Fibroblast of skin of back (primary cell): ENCODE data around the gene AKT2.
A peak's percentile ranks its signal among the peaks of the same experiment; 100 is the strongest.

Experiments used
- DNase-seq: peaks from one replicate; pipeline ENCODE4 v3.0.0-alpha.2; 2013

The AKT2 gene

DNA sequence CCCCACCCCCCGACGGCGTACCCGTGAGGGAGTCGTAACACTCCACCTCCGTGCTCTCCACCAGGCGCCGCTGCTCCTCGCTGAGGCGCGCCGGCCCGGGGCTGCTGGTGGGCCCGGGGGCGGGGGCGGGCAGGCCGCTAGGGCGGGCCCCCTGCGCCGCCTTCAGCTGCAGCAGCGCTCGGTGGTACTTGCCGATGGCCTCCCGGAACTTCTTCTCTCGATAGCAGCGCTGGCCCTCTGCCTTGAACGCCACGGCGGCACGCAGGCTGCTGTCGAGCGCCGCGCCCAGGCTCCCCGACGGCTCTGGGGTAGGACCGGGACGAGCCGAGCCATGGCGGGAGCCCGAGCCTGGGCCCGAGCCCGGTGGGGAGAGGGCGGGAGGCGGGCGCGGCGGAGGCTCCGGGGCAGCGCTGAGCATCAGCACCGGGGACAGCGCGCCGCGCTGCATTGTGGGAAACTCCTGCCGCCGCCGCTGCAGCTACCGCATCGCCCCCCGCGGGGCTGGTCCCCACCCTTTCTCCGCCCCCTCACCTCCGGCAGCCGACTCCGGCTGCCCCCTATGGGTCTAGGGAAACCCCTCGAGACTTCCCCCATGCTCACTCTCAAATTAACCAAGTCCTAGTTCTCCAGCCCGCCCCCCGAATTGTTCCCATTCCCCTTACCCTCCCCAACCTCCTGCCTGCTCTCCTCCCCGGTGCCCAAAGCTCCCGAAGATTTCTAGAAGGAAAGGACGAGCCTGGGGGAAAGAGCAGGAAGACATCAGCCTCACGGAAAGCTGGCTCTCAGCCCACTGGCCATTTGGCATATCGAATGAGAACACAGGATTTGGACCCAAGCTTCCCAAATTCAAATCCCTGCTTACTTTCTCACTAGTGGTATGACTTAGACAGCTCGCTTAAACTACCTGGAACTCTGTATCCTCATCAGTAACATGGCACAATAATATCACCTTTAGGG lies 66.9 kb downstream of the AKT2 start, which contains the start of gene TTC9B:
Gene TTC9B, minus strand, starts transcription at position 451 of the 957 bp plus-strand sequence. Its CDS starts 3 bp downstream, at position 448.
- peak; percentile 27 for DNase-seq

DNA sequence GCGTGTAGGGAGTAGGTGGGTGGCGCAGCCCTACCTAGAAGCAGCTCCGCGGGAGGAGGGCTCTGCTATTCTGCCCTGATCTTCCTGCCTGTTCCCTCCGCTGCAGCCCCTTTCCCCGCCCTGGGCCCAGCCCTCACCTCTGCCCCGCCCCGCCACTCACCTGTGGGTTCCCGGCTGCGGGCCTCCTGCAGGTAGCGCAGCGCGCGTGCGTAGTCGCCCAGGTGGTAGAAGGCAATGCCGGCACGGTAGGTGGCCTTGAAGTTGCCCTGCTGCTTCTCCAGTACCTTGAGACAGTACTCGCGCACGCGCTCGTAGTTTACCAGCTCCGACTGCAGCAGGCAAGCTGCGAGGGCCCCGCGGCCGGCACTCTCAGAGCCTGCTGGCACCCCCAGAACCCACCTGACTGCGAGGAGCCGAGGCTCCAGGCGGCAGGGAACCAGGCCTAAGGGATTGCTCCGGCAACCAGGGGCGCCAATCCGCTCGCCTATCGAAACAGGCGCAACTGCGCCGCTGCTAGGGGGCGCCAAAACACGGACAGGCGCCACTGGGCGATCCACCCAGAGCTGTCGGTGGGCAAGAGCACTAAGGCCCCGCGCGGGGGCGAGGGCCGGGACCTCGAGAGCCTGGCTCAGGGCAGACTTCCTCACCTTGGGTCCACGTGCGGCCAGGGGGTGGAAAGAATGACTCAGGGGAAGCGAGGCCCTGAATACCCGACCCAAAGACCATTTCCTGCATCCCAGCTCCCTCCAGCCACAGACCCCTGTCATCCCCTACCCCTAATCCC lies 67.9 kb downstream of the AKT2 start:
- no peak for DNase-seq

DNA sequence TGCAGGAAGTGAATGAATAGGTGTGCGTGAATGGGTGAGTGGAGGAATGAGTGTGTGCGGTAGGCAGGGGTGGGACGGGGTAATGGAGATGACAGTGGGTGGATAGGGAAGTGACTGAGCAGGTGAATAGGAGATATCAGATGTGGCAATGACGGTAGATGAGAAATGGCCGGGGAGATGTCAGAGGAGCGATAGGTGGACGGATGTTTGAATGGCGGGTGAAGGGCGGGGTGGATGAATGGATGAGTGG lies 68.4 kb downstream of the AKT2 start:
- DNase-seq, result no peak

DNA sequence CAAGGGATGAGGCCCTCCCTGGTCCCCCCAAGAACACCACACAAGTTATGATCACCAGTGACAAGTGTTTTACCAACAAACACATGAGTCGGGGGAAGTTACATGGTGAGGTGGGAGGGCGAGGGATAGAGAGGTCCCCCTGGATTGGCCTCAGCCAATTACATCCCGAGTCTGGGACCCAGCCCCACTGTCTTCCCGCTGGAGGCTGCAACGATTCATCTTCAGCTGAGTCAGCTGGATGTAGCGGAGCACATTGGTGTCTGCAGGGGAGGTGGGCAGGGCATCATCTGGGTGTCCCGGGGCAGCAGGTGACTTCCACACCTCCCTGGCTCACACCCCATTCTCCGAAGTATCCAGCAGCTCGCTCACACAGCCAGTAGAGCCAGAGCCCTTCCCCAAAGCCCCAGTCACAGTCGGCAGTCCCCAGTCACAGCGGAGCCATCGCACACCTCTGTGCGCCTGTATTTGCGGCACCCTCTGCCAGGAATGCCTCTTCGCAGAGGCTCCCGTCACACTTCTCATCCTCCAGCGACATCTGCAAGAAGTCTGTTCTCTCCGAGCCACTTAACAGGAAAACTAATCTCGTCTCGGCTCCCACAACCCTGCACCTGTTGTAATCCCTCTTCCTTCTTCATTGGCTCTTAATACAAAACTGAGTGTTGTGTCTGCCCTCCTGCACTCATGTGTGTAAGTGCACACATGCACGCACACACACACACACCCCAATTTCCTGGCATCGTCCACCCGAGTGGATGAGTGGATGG lies 69.0 kb downstream of the AKT2 start:
- no peak for DNase-seq

DNA sequence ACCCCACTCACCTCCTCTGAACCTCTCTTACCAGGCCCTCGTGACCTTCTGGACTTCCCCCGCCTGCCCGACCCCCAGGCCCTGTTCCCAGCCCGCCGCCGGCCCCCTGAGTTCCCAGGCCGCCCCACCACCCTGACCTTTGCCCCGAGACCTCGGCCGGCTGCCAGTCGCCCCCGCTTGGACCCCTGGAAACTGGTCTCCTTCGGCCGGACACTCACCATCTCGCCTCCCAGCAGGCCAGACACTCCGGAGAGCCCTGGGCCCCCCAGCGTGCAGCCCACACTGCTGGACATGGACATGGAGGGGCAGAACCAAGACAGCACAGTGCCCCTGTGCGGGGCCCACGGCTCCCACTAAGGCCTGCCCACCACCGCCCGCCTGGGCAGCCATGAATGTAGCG lies 70.2 kb downstream of the AKT2 start:
- DNase-seq, result no peak

DNA sequence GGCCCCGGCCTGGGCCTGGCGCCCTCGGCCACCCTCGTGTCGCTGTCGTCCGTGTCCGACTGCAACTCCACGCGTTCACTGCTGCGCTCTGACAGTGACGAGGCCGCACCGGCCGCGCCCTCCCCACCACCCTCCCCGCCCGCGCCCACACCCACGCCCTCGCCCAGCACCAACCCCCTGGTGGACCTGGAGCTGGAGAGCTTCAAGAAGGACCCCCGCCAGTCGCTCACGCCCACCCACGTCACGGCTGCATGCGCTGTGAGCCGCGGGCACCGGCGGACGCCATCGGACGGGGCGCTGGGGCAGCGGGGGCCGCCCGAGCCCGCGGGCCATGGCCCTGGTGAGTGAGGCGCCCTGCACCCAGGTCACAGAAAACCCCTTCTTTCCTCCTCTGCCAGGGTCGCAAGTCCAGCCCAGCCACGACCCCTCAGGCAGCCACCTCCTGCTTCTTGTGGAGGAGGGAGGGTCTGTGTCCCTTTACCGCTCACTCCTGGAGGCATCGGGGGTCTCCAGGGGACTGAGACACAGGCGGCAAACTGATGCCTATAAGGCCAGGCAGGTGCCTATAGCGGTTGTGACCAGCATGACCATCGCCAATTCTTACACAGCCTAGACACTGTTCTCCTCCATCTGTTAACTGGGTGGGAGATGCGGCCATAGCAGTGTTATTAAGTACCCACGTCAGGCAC lies 71.1 kb downstream of the AKT2 start:
- no peak for DNase-seq

DNA sequence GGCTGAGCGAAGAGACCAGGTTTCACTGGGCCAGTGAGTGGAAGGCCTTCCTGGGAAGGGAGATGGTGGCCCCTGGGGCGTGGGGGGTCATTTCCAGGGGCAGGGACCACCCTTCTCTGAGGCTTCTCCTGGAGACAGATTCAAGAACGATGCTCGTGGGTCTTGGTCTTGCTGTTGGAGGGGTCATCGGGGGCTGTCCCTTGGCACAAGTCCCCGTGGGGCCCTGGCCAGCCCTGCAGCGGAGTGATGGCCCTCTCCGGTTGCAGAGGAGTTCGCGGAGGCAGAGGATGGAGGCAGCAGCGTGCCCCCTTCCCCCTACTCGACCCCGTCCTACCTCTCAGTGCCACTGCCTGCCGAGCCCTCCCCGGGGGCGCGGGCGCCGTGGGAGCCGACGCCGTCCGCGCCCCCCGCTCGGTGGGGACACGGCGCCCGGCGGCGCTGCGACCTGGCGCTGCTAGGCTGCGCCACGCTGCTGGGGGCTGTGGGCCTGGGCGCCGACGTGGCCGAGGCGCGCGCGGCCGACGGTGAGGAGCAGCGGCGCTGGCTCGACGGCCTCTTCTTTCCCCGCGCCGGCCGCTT lies 71.8 kb downstream of the AKT2 start:
- DNase-seq, result no peak

DNA sequence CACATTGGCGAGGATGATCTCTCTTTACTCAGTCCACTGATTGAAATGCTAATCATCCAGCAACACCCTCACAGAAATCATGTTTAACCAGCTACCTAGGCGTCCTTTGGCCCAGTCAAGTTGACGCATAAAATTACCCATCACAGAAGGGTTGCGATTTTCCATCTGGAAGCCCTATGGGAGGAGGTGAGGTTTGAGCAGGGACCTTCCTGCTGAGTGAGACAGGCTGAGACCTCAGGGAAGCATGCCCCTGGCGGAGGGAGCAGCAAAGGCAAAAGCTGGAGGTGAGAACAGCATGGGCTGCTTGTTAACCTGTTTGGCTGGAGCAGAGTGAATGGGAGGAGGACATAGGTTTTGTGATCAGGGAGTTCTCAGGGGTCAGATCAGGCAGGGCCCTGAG lies 74.3 kb downstream of the AKT2 start:
- no peak for DNase-seq

DNA sequence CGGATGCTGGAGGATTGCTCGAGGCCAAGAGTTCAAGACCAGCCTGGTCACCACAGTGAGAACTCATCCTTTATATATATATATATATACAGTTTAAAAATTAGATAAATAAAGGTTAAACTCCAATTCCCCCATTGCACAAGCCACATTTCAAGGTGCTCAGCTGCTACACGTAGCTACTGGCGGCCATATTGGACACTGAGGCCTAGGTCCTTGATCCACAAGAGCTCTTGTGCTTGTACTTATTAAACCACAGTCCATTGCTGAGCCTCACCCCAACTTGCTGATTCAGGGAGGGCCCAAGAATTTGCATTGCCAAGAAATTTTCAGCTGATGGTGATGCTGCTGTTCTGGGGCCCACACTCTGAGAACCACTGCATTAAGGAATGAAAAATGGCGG lies 76.5 kb downstream of the AKT2 start:
- no peak for DNase-seq

DNA sequence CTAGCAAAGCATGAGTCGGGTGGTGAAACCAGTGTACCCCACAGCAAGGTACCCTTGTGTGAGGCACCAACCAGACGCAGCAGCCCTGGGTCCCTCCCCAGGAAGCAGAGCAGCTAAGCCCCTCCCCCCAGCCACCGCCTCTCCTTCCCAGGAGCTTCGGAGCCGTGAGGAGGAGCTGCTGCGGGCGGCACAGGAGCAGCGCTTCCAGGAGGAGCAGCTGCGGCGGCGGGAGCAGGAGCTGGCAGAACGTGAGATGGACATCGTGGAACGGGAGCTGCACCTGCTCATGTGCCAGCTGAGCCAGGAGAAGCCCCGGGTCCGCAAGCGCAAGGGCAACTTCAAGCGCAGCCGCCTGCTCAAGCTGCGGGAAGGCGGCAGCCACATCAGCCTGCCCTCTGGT lies 79.4 kb downstream of the AKT2 start:
- DNase-seq, result no peak

DNA sequence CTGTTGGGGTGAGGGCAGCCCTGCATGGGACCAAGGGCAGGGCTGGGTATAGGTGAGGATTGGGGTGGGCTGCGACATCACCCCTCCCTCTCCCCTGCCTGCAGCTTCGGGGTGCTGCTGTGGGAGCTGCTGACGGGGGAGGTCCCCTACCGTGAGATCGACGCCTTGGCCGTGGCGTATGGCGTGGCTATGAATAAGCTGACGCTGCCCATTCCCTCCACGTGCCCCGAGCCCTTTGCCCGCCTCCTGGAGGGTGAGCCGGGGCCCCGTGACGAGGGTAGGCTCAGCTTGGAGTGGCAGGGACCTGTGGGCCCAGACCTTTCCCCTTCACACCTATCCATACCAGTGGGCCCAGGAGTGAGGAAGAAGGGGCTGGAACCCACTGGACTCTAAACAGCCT lies 80.8 kb downstream of the AKT2 start:
- no peak for DNase-seq

DNA sequence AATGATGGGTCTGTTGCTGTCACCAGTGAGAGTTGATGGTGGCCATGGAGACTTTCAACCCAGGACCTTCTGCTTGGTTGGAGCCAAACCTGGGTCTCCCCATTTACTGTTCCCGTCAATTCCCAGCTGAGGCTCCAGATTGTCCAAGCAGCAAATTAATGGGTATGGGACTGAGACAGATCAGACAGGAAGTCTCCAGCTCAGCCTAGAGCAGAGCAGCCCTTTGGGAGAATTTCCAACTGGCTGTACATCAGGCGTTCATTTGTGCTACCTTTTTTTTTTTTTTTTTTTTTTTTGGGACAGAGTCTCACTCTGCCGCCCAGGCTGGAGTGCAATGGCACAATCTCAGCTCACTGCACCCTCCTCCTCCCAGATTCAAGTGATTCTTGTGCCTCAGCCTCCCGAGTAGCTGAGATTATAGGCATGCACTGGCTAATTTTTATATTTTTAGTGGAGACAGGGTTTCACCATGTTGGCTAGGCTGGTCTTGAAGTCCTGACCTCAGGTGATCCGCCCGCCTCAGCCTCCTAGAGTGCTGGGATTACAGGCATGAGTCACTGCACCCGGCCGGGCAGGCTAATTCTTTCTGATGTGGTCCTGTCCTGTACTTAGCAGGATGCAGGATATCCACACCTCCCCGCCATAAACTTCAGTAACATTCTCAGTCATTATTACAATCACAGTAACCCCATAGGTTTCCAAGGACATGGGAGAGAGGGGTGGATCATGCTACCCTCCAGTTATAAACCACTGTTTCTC lies 84.6 kb downstream of the AKT2 start:
- DNase-seq, result no peak

DNA sequence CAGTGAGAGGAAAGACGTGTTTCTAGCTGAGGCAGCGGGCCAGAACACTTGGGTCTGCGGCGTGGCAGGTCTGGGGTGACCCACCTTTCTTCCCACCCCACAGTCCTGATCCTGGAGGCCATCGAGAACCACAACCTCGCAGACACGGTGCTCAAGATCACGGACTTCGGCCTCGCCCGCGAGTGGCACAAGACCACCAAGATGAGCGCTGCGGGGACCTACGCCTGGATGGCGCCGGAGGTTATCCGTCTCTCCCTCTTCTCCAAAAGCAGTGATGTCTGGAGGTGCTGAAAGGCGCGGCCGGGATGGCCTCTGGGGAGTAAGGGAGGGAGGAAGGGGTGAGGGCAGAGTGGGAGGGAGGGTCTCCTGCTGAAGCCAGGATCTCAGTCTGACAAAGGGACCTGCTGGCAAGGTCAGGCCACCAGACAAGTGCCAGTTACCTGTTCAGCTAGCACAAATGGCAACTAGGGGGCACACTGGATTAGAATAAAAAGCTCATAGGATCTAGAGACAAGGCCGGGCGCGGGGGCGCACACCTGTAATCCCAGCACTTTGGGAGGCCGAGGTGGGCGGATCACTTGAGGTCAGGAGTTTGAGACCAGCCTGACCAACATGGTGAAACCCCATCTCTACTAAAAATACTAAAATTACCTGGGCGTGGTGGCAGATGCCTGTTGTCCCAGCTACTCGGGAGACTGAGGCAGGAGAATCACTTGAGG lies 86.7 kb downstream of the AKT2 start:
- no peak for DNase-seq

DNA sequence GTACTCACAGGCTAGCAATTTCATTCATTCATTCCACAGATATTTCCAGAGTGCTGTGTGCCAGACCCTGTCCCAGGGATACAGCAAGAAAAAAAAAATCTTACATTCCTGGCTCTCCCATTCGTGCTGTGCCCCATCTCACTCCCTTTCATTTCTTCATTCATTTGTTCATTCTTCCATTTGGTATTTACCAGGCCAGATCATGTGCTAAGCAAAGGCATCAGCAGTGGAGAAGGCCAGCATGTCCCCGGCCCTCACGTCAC lies 91.6 kb downstream of the AKT2 start:
- DNase-seq, result peak; percentile 54

DNA sequence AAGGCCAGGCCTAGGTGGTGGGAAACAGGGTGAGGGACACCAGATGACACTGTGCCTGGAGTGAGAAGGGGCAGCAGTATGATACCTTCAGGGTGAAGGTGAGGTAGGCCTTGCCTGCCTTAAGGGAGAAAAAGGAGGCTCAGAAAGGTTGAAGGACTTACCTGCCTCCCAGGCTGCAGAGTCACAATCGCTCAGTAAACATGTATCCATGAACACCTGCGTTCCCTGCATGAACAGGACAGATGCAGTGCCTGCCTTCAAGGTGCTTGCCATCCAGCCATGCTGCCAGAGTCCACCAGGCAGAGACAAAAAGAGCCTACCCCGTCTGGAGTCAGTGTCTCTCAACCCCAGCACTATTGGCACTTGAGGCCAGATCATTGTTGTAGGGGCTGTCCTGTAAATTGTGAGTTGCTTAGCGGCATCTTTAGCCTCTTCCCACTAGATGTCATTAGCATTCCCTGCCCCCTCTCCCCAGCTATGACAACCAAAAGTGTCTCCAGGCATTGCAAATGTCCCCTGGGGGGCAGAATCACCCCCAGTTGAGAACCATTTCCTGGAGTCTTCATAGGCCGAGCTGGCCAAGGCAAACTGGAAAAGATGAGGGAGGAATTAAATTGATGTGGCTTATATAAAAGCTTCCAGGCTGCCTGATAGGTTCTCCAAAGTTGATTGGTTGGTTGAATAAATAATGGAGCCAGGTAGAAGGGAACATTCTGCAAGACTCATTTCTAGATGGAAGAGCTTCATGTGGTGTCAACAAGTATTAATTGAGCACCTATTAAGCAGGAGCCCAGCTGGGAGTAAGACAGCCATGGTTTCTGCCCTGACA lies 92.2 kb downstream of the AKT2 start:
- peak; percentile 24 for DNase-seq

DNA sequence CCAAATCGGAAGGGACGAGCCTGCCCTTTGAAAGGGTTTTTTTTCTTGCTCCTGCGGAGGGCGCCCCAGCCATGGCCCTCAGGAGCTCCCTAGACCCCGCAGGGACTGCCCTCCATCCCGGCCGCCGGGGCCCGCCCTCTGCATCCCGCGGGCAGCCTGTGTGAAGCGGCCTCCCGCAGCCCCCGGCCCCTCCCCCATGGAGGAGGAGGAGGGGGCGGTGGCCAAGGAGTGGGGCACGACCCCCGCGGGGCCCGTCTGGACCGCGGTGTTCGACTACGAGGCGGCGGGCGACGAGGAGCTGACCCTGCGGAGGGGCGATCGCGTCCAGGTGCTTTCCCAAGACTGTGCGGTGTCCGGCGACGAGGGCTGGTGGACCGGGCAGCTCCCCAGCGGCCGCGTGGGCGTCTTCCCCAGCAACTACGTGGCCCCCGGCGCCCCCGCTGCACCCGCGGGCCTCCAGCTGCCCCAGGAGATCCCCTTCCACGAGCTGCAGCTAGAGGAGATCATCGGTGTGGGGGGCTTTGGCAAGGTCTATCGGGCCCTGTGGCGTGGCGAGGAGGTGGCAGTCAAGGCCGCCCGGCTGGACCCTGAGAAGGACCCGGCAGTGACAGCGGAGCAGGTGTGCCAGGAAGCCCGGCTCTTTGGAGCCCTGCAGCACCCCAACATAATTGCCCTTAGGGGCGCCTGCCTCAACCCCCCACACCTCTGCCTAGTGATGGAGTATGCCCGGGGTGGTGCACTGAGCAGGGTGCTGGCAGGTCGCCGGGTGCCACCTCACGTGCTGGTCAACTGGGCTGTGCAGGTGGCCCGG lies 93.1 kb downstream of the AKT2 start:
- peak; percentile 30 for DNase-seq

DNA sequence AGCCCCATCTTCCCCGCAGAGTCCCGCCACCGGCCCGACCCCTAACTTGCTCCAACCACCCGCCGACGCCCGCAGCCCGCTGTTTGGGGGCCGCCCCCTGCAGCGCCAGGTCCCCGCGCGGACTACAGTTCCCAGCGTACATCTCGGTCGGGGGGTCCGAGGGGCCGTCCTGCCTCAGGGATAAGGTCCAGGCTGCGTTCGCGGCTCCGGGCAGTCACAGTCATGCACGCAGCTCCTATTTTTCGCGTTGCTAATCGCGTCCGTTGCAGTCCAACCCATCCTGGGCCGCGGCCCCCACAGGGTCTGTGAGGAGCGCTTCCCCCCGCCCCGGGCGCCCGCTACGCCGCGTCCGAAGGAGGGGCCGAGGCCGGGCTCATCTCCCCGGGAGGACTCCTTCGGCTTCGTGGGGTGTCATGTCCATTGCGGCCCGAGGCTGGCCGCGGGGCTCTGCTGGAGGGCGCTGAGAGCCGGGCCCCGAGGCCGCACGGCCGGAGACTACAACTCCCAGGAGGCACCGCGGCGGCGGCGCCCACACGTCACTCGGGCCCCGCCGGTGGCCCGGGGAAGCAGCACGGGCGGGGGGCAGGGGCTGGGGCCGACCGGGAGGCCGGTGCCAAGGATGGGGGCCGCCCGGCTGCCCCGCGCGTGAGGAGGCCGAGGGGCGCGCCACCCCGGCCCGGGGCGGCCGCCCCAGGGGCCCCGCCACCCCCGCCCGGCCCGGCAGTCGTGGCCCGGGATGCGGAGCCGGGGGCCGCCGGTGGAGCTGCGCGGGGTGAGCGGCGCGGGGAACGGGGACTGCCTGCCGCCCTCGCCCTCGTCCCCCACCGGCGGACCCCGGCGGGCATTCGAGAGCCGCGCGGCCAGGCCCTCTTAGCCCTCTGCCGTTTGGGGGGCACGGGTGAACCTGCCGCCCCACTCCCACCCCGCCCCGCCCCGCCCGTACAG lies 94.0 kb downstream of the AKT2 start, which contains the start of gene MAP3K10:
Gene MAP3K10, plus strand, starts transcription at position 536 of the 945 bp plus-strand sequence. CDS start 606 bp downstream, outside the sequence.
- DNase-seq, result peak; percentile 75

DNA sequence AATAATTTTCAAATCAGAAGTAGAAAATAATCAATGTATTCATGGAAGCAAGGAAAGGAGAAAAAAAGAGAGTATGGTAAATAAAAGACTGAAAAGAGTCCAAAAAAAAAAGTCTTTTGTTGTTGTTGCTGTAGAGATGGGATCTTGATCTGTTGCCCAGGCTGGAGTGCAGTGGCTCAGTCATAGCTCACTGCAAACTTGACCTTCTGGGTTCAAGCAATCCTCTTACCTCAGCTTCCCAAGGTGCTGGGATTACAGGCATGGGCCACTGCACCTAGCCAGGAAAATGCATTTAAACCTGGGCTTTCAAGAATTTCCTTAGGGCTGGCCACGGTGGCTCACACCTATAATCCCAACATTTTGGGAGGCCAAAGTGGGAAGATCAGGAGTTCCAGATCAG lies 100.9 kb downstream of the AKT2 start:
- no peak for DNase-seq
